Activated gamma-delta T cell treated with anti-CD3 and anti-CD28 coated beads, Interleukin-2, amount 50 U/mL, for 16 hours (primary cell): ENCODE data around the gene IL18BP.

Experiments
- DNase-seq: peaks from one replicate; pipeline ENCODE4 v3.0.0-alpha.2; 2020; ENCODE audit warnings: low read depth

Gene IL18BP

GRCh38 chr11:72045849-72046248 is 47.1 kb downstream of the IL18BP start:
- no peak for DNase-seq

- DNase-seq, result no peak
These were observed 50.2 kb downstream of the IL18BP start for GRCh38 chr11:72048766-72049460.
